OCI-LY3 (cell line): Measurements from ENCODE around the gene HHATL.

Experiments
- H2AFZ ChIP-seq: fragments of 200-600, 300-600 bp; shearing (Covaris generic); 2 replicates; pipeline ENCODE4 v1.6.0; 2014; ENCODE audit warnings: antibody characterized with exemption, low read depth, low read length
- H3K27ac ChIP-seq: fragments of 200-600, 300-600 bp; sonication (generic); 2 replicates; pipeline ENCODE4 v1.5.1; 2014; ENCODE audit warnings: mild to moderate bottlenecking, low read length, moderate library complexity, mixed read lengths
- H3K27me3 ChIP-seq: fragments of 200-600, 300-600 bp; sonication (generic); 2 replicates; pipeline ENCODE4 v1.6.1; 2014; ENCODE audit warnings: low read depth, low read length, mixed read lengths
- H3K36me3 ChIP-seq: fragments of 200-600, 300-600 bp; sonication (generic); replicated peaks from 2 replicates; pipeline ENCODE3; 2014; ENCODE audit warnings: low read depth, low read length, mixed read lengths
- H3K4me1 ChIP-seq: fragments of 300-600, 200-600 bp; sonication (generic); 2 replicates; pipeline ENCODE4 v1.6.1; 2014; ENCODE audit warnings: low read length, mixed read lengths
- H3K4me2 ChIP-seq: fragments of 200-600, 300-600 bp; sonication (generic); 2 replicates; pipeline ENCODE4 v1.6.1; 2014; ENCODE audit warnings: low read length, mixed read lengths
- H3K4me3 ChIP-seq: fragments of 300-600, 200-600 bp; sonication (generic); 2 replicates; pipeline ENCODE4 v1.5.1; 2014; ENCODE audit warnings: antibody characterized with exemption, mild to moderate bottlenecking, low read length, moderate library complexity
- H3K79me2 ChIP-seq: fragments of 300-600, 200-600 bp; shearing (Covaris generic); 2 replicates; pipeline ENCODE4 v1.6.1; 2014; ENCODE audit warnings: mild to moderate bottlenecking, low read length, mixed read lengths
- H3K9ac ChIP-seq: fragments of 300-600, 200-600 bp; shearing (Covaris generic); 2 replicates; pipeline ENCODE4 v1.6.0; 2014; ENCODE audit warnings: mild to moderate bottlenecking, low read length, moderate library complexity
- H3K9me3 ChIP-seq: fragments of 200-600, 300-600 bp; shearing (Covaris generic); 2 replicates; pipeline ENCODE4 v1.6.1; 2014; ENCODE audit warnings: low read length, mixed read lengths; ENCODE audit not compliant: insufficient read depth
- H4K20me1 ChIP-seq: fragments of 200-600, 300-600 bp; sonication (generic); 2 replicates; pipeline ENCODE4 v1.6.1; 2016; ENCODE audit warnings: low read length, mixed read lengths; ENCODE audit not compliant: insufficient read depth
- CTCF ChIP-seq: fragments of 200-600, 300-600 bp; sonication (generic); IDR thresholded peaks from 2 replicates; pipeline ENCODE4 v1.5.1; 2014; ENCODE audit warnings: antibody characterized with exemption, low read length, low read depth
- EZH2phosphoT487 ChIP-seq: fragments of 200-600 bp; shearing (Covaris generic); IDR thresholded peaks from 2 replicates; pipeline ENCODE4 v1.6.1; 2018; ENCODE audit warnings: antibody characterized with exemption, mixed run types, low read depth

The HHATL gene

DNA sequence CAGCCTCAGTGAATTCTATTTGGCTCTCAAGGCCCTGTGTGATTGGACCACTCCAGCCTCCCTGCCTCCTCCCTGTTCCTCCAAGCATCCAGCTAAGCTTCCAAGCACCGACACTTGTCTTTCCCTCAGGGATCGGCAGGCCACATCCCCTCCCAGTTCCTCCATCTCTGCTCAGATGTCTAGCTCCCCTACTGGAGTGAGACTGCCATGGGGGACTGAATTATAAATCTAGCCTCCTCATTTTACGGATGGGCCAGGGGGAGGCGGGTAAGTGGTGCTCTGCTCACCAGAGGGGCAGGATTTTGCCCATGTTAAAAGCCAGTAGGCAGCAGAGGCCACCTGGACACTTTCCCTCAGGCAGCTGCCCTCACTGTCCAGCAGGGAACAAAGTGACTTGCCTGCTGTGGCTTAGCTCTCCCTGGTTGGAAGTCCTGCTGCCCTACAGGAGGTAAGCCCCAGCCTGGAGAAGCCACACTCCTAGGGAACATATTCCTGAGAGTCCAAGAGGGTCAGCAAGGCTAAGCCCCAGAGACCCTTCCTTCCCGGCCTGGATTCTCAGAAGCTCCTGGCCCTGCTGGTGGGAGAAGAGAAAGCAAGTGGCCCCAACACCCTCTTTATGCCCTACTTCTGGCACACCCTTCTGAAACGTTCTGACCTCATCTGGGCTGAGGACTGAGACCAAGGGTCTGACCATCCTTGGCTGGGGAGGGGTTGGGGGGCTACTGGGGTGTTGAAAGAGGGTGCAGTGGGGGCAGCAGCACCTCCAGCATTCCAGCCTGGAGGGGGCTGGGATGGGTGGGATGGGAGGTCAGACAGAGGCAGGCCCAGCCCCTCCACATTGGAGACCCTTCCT, 9.1 kb upstream of the HHATL start:
- Histone ChIP-seq H3K27me3 (peaks cover 19% of the 10 kb centered on the region; the same call in 1 of the 2 replicates), H3K79me2 (no peaks in the 10 kb centered on the region)

GRCh38 chr3:42710323-42711021, 7.9 kb upstream of the HHATL start:
- H3K79me2 ChIP-seq, result no peaks in the 10 kb centered on the region
- no peak overlapping the region for H3K27ac ChIP-seq
- H3K4me1 ChIP-seq, result no peaks in the 10 kb centered on the region
- no peaks in the 10 kb centered on the region for H3K9me3 ChIP-seq
- no peak overlapping the region for H3K4me3 ChIP-seq
- H3K36me3 ChIP-seq, result no peaks in the 10 kb centered on the region
- H2AFZ ChIP-seq, result no peak overlapping the region
- H3K9ac ChIP-seq, result no peak overlapping the region
- H4K20me1 ChIP-seq, result no peaks in the 10 kb centered on the region
- TF ChIP-seq CTCF (no peak), EZH2phosphoT487 (no peak)
- peaks cover 28% of the 10 kb centered on the region; the same call in 1 of the 2 replicates for H3K27me3 ChIP-seq
- H3K4me2 ChIP-seq, result no peak overlapping the region

More for the DNA sequence above, 9.1 kb upstream of the HHATL start:
- no peaks in the 10 kb centered on the region for H3K4me1 ChIP-seq
- no peaks in the 10 kb centered on the region for H3K36me3 ChIP-seq
- H3K4me3 ChIP-seq, result no peak overlapping the region
- H3K4me2 ChIP-seq, result no peak overlapping the region
- no peaks in the 10 kb centered on the region for H3K9me3 ChIP-seq
- H3K27ac ChIP-seq, result no peak overlapping the region
- H2AFZ ChIP-seq, result no peak overlapping the region
- H4K20me1 ChIP-seq, result no peaks in the 10 kb centered on the region
- TF ChIP-seq EZH2phosphoT487 (no peak), CTCF (no peak)
- no peak overlapping the region for H3K9ac ChIP-seq

DNA sequence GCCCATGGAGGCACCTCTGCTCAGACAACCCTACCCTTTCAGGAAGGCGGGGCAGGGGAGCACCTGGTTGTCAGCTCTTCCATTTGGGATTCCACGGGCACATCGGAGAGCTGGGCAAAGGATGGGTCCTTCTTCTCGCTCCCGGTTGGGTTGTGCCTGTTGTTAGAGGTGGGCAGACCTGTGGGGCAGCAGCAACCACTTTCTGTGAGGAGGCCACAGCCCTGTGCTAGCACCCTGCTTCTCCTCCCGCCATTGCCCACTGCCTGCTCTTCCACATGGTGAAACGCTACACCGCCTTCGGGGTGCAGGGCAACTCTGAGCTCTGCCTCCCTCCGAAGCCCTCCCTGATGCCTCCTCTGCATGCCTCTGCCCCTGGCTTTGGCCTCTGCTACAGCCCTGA, 7.0 kb upstream of the HHATL start:
- Histone ChIP-seq H4K20me1 (0 out of 2 replicates have a peak, but pooled peaks cover under 1% of the 10 kb centered on the region), H3K4me3 (no peak overlapping the region), H3K36me3 (no peaks in the 10 kb centered on the region), H3K9ac (no peak overlapping the region), H3K4me2 (no peak overlapping the region), H2AFZ (no peak overlapping the region), H3K79me2 (no peaks in the 10 kb centered on the region), H3K9me3 (no peaks in the 10 kb centered on the region), H3K27ac (no peak overlapping the region), H3K4me1 (no peaks in the 10 kb centered on the region), H3K27me3 (peaks cover 28% of the 10 kb centered on the region; the same call in 1 of the 2 replicates)
- TF ChIP-seq EZH2phosphoT487 (no peak), CTCF (no peak)

DNA sequence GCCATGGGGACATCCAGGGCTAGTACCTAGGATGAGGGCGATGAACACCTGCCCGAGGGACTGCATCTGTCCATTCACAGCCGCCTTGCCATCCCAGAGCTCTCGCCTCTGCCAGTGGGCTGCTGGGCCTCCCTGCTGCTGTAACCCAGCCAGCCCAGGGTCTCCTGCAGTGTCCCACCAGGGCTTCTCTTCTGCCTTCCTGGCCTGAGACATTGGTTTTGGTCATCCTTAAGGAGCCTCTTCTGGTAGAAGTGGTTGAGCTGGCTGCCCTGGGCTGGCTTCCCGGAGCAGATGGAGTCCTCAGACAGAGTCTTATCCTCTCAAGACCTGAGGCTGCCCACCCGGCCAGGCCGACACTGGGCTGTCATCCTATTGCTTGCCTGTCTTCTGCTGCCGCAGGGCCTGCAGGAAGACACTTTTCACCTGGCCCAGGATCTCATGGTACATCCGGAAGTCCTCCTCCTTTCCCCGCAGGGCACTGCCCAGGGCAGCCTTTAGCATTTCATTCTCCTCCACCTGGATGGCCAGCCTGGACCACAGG, 6.1 kb upstream of the HHATL start:
- Histone ChIP-seq H3K4me3 (no peak overlapping the region), H3K4me2 (no peak overlapping the region), H3K4me1 (no peaks in the 10 kb centered on the region), H3K27me3 (peaks cover 28% of the 10 kb centered on the region; the same call in 1 of the 2 replicates), H3K79me2 (no peaks in the 10 kb centered on the region), H3K9me3 (no peaks in the 10 kb centered on the region), H2AFZ (no peak overlapping the region), H3K9ac (no peak overlapping the region), H3K36me3 (no peaks in the 10 kb centered on the region), H4K20me1 (0 out of 2 replicates have a peak, but pooled peaks cover 4% of the 10 kb centered on the region), H3K27ac (no peak overlapping the region)
- TF ChIP-seq EZH2phosphoT487 (no peak), CTCF (no peak)
